HG03378 (cell line): ENCODE measurements around the gene RANBP17.
"Not testable (repeated sequence)": the region's sequence is repeated elsewhere in the genome, so short reads cannot be mapped to it uniquely, and the experiment has no call there.

Experiments
- ATAC-seq: cut with Tn5 transposase; IDR thresholded peaks from one replicate; pipeline ENCODE4 v1.9.1; 2021; ENCODE audit warnings: mild to moderate bottlenecking, moderate library complexity; ENCODE audit not compliant: unreplicated experiment

Gene RANBP17

GRCh38 chr5:171143926-171144325, 282.1 kb downstream of the RANBP17 start:
- no peak for ATAC-seq

GRCh38 chr5:171149333-171149732, 287.5 kb downstream of the RANBP17 start:
- ATAC-seq = no peak

GRCh38 chr5:171149772-171150171, 288.0 kb downstream of the RANBP17 start:
- no peak for ATAC-seq

GRCh38 chr5:171152382-171152781, 290.6 kb downstream of the RANBP17 start:
- no peak for ATAC-seq

- no peak for ATAC-seq
Observed at GRCh38 chr5:171155621-171156020, 293.8 kb downstream of the RANBP17 start.

GRCh38 chr5:171157276-171157675, 295.5 kb downstream of the RANBP17 start:
- no peak for ATAC-seq

GRCh38 chr5:171157775-171158174, 296.0 kb downstream of the RANBP17 start:
- ATAC-seq = no peak

- no peak for ATAC-seq
Observed at GRCh38 chr5:171158581-171158980, 296.8 kb downstream of the RANBP17 start.

- no peak for ATAC-seq
Observed at GRCh38 chr5:171162165-171162564, 300.3 kb downstream of the RANBP17 start.

- ATAC-seq = no peak
Observed at GRCh38 chr5:171162596-171162995, 300.8 kb downstream of the RANBP17 start.

- ATAC-seq = no peak
Observed at GRCh38 chr5:171166766-171167165, 304.9 kb downstream of the RANBP17 start.

- ATAC-seq = no peak
Observed at GRCh38 chr5:171168171-171168570, 306.4 kb downstream of the RANBP17 start.

GRCh38 chr5:171174960-171175359, 313.1 kb downstream of the RANBP17 start:
- not testable (repeated sequence) for ATAC-seq

- no peak for ATAC-seq
Observed at GRCh38 chr5:171175746-171176145, 313.9 kb downstream of the RANBP17 start.

- not testable (repeated sequence) for ATAC-seq
Observed at GRCh38 chr5:171178190-171178589, 316.4 kb downstream of the RANBP17 start.

GRCh38 chr5:171188016-171188415, 326.2 kb downstream of the RANBP17 start:
- no peak for ATAC-seq

GRCh38 chr5:171189442-171189841, 327.6 kb downstream of the RANBP17 start:
- ATAC-seq = no peak

- ATAC-seq = no peak
Observed at GRCh38 chr5:171192111-171192510, 330.3 kb downstream of the RANBP17 start.

GRCh38 chr5:171201310-171201709, 339.5 kb downstream of the RANBP17 start:
- no peak for ATAC-seq

- no peak for ATAC-seq
Observed at GRCh38 chr5:171205375-171205774, 343.6 kb downstream of the RANBP17 start.

GRCh38 chr5:171207256-171207847, 345.5 kb downstream of the RANBP17 start:
- no peak for ATAC-seq

GRCh38 chr5:171221916-171222315, 360.1 kb downstream of the RANBP17 start:
- no peak for ATAC-seq

GRCh38 chr5:171223927-171224326, 362.1 kb downstream of the RANBP17 start:
- no peak for ATAC-seq
